H1 (cell line): Measurements from ENCODE around the gene G6PC3. TPM values are rescaled to one million over a fixed set of nuclear protein-coding genes. Genes with fewer than 3 reads are reported as not detected.

Experiments
- CTCF ChIA-PET: fragments of 300-600 bp; sonication (Branson Sonifier 250); formaldehyde crosslinking; loops from one replicate; lab custom pipeline; 2021; ENCODE audit not compliant: partially characterized antibody; lab: Charles Lee
- POLR2A ChIA-PET: fragments of 300-600 bp; sonication (Branson Sonifier 250); formaldehyde crosslinking; loops from one replicate; lab custom pipeline; 2021; ENCODE audit warnings: inconsistent platforms; ENCODE audit not compliant: partially characterized antibody; lab: Charles Lee
- DNase-seq, 2 experiments: peaks; one replicate each; pipeline versions ENCODE4 v3.0.0 to v3.0.0-alpha.2; 2010 to 2022; ENCODE audit warnings: low spot score in 2 of 2, low read depth in 1 of 2, mixed read lengths in 1 of 2
- FAIRE-seq: peaks from 2 replicates; lab custom pipeline; 2011; peaks lifted over from hg19 to GRCh38; lab: Jason Lieb, UNC
- H2AFZ ChIP-seq: 2 replicates; pipeline ENCODE4 v1.8.1; 2012; ENCODE audit warnings: low read length, inconsistent platforms
- H2AK5ac ChIP-seq: 2 replicates; pipeline ENCODE4 v1.6.1; 2013; ENCODE audit warnings: low read depth, low read length
- H2BK120ac ChIP-seq: replicated peaks from 2 replicates; pipeline ENCODE3; 2013; ENCODE audit warnings: low read depth, low read length, inconsistent platforms
- H2BK12ac ChIP-seq: 2 replicates; pipeline ENCODE4 v1.6.1; 2013; ENCODE audit warnings: low read depth, low read length
- H2BK15ac ChIP-seq: 2 replicates; pipeline ENCODE4 v1.6.1; 2013; ENCODE audit warnings: low read length
- H2BK20ac ChIP-seq: 2 replicates; pipeline ENCODE4 v1.6.1; 2013; ENCODE audit warnings: low read length
- H2BK5ac ChIP-seq: 2 replicates; pipeline ENCODE4 v1.6.1; 2013; ENCODE audit warnings: low read depth, low read length
- H3K14ac ChIP-seq: 2 replicates; pipeline ENCODE4 v1.6.1; 2013; ENCODE audit warnings: inconsistent platforms; ENCODE audit not compliant: insufficient read length
- H3K18ac ChIP-seq: 2 replicates; pipeline ENCODE4 v1.6.1; 2013; ENCODE audit warnings: low read length; ENCODE audit errors: extremely low read depth
- H3K23ac ChIP-seq: 2 replicates; pipeline ENCODE4 v1.6.1; 2013; ENCODE audit warnings: inconsistent platforms; ENCODE audit not compliant: insufficient read length
- H3K23me2 ChIP-seq: 2 replicates; pipeline ENCODE4 v1.6.1; 2013; ENCODE audit warnings: low read depth, low read length
- H3K27ac ChIP-seq: 2 replicates; pipeline ENCODE4 v1.6.1; 2011; ENCODE audit warnings: low read depth, low read length, inconsistent platforms
- H3K27me3 ChIP-seq, 4 experiments: replicated peaks in 1 of 4; 1 replicate in 1 of 4; 2 replicates in 3 of 4; pipeline versions ENCODE4 v1.6.1 to v1.8.1; 2011 to 2013; ENCODE audit warnings: low read length in 3 of 4, mild to moderate bottlenecking in 3 of 4, inconsistent platforms in 2 of 4, mixed read lengths in 2 of 4, moderate library complexity in 1 of 4; ENCODE audit not compliant: control insufficient read depth in 3 of 4, insufficient read depth in 3 of 4; ENCODE audit errors: extremely low read depth in 1 of 4
- H3K36me3 ChIP-seq, 4 experiments: 2 replicates each; pipeline versions ENCODE4 v1.6.1 to v1.8.1; 2011 to 2013; ENCODE audit warnings: mild to moderate bottlenecking in 4 of 4, low read length in 3 of 4, moderate library complexity in 2 of 4, control low read depth in 1 of 4, inconsistent platforms in 1 of 4; ENCODE audit not compliant: insufficient read depth in 4 of 4, control insufficient read depth in 2 of 4
- H3K4ac ChIP-seq: replicated peaks from 2 replicates; pipeline ENCODE3; 2013; ENCODE audit warnings: low read length, low read depth, mixed read lengths, inconsistent platforms; ENCODE audit not compliant: insufficient read length
- H3K4me1 ChIP-seq, 4 experiments: replicated peaks in 1 of 4; 1 replicate in 1 of 4; 2 replicates in 3 of 4; pipeline versions ENCODE4 v1.6.1 to v1.8.1; 2011 to 2013; ENCODE audit warnings: low read length in 3 of 4, inconsistent platforms in 2 of 4, mixed read lengths in 1 of 4; ENCODE audit not compliant: insufficient read depth in 4 of 4, control insufficient read depth in 3 of 4
- H3K4me2 ChIP-seq, 2 experiments: 2 replicates each; pipeline versions ENCODE4 v1.6.1 to v1.8.1; 2011 to 2013; ENCODE audit warnings: low read depth in 2 of 2, low read length in 2 of 2, control low read depth in 1 of 2, inconsistent platforms in 1 of 2, mild to moderate bottlenecking in 1 of 2; ENCODE audit not compliant: insufficient read depth in 1 of 2
- H3K4me3 ChIP-seq, 4 experiments: fragments of 200-600, 300-600 bp in 1 of 4; sonication (generic), shearing (Covaris generic), sonication (Bioruptor Twin) in 1 of 4; 2 replicates each; pipeline versions ENCODE4 v1.5.1 to v1.8.1; 2011 to 2016; ENCODE audit warnings: low read length in 4 of 4, low read depth in 3 of 4, control low read depth in 2 of 4, inconsistent platforms in 2 of 4, mild to moderate bottlenecking in 2 of 4, mixed read lengths in 1 of 4, moderate library complexity in 1 of 4; ENCODE audit not compliant: insufficient read depth in 2 of 4; ENCODE audit errors: extremely low read depth in 1 of 4
- H3K56ac ChIP-seq: replicated peaks from 2 replicates; pipeline ENCODE3; 2013; ENCODE audit warnings: low read depth, mild to moderate bottlenecking, mixed read lengths, low read length, inconsistent platforms; ENCODE audit not compliant: insufficient read length
- H3K79me1 ChIP-seq: 2 replicates; pipeline ENCODE4 v1.6.1; 2013; ENCODE audit warnings: low read depth, low read length, control low read depth
- H3K79me2 ChIP-seq, 2 experiments: 2 replicates each; pipeline versions ENCODE4 v1.6.1 to v1.8.1; 2012 to 2013; ENCODE audit warnings: low read length in 2 of 2, mild to moderate bottlenecking in 2 of 2, inconsistent platforms in 1 of 2; ENCODE audit not compliant: insufficient read depth in 2 of 2, control insufficient read depth in 1 of 2
- H3K9ac ChIP-seq, 4 experiments: replicated peaks in 1 of 4; 1 replicate in 1 of 4; 2 replicates in 3 of 4; pipeline versions ENCODE4 v1.6.1 to v1.8.1; 2011 to 2013; ENCODE audit warnings: low read depth in 3 of 4, low read length in 3 of 4, control low read depth in 2 of 4, mild to moderate bottlenecking in 2 of 4, moderate library complexity in 2 of 4, inconsistent platforms in 1 of 4; ENCODE audit errors: extremely low read depth in 1 of 4
- H3K9me3 ChIP-seq, 2 experiments: 2 replicates each; pipeline versions ENCODE4 v1.6.1 to v1.8.1; 2012 to 2013; ENCODE audit warnings: mild to moderate bottlenecking in 2 of 2, moderate library complexity in 2 of 2, control low read depth in 1 of 2, inconsistent platforms in 1 of 2, low read depth in 1 of 2, low read length in 1 of 2, mixed read lengths in 1 of 2; ENCODE audit not compliant: insufficient read depth in 2 of 2
- H4K20me1 ChIP-seq, 2 experiments: replicated peaks in 1 of 2; 2 replicates each; pipeline versions ENCODE3 to v1.8.1; 2011 to 2013; ENCODE audit warnings: inconsistent platforms in 2 of 2, low read length in 2 of 2, mild to moderate bottlenecking in 1 of 2; ENCODE audit not compliant: insufficient read depth in 2 of 2, control insufficient read depth in 1 of 2
- H4K5ac ChIP-seq: 2 replicates; pipeline ENCODE4 v1.6.1; 2013; ENCODE audit warnings: low read length, low read depth, mixed read lengths, inconsistent platforms; ENCODE audit not compliant: insufficient read length
- H4K8ac ChIP-seq: 2 replicates; pipeline ENCODE4 v1.8.0; 2013; ENCODE audit warnings: mild to moderate bottlenecking, moderate library complexity, low read length, inconsistent platforms; ENCODE audit not compliant: insufficient read depth; ENCODE audit errors: extremely low read depth
- H4K91ac ChIP-seq: replicated peaks from 2 replicates; pipeline ENCODE3; 2013; ENCODE audit warnings: low read length, mixed read lengths, inconsistent platforms; ENCODE audit not compliant: insufficient read length
- BRCA1 ChIP-seq: IDR thresholded peaks from 2 replicates; pipeline ENCODE4 v1.6.1; 2012; ENCODE audit warnings: low read depth, low read length, improper control_type of control experiment
- CBX8 ChIP-seq: fragments of 300-800, 300-1000 bp; sonication (generic); IDR thresholded peaks from 2 replicates; pipeline ENCODE4 v1.7.1; 2016; ENCODE audit warnings: low read depth, low read length, borderline replicate concordance
- CHD1 ChIP-seq: IDR thresholded peaks from 2 replicates; pipeline ENCODE4 v1.6.1; 2012; ENCODE audit warnings: low read depth, low read length, improper control_type of control experiment
- CHD2 ChIP-seq: IDR thresholded peaks from 2 replicates; pipeline ENCODE4 v1.6.1; 2012; ENCODE audit warnings: low read length, improper control_type of control experiment
- EZH2 ChIP-seq: fragments of 200-600 bp; sonication (generic); IDR thresholded peaks from 2 replicates; pipeline ENCODE4 v1.7.1; 2012; ENCODE audit warnings: low read depth, mild to moderate bottlenecking, moderate library complexity, low read length, inconsistent platforms; ENCODE audit not compliant: severe bottlenecking
- HDAC6 ChIP-seq: IDR thresholded peaks from one replicate; pipeline ENCODE4 v1.7.1; 2012; ENCODE audit warnings: low read depth, mild to moderate bottlenecking, inconsistent platforms, low read length, moderate library complexity
- RXRA ChIP-seq: IDR thresholded peaks from 2 replicates; pipeline ENCODE4 v1.6.1; 2011; ENCODE audit warnings: low read depth, mild to moderate bottlenecking, low read length, moderate library complexity; ENCODE audit not compliant: insufficient read depth
- SIN3A ChIP-seq, 2 experiments: IDR thresholded peaks in 1 of 2; conservative IDR thresholded peaks in 1 of 2; 2 replicates each; pipeline ENCODE4 v1.6.1; 2011 to 2012; ENCODE audit warnings: low read length in 2 of 2, improper control_type of control experiment in 1 of 2, low read depth in 1 of 2, mild to moderate bottlenecking in 1 of 2
- WGBS, 2 experiments: shearing (Covaris generic) in 1 of 2; methylation state at CpG; one replicate each; pipeline versions ENCODE4 v1.1.6 to v1.1.7; 2013 to 2015; ENCODE audit warnings: low lambda C conversion rate in 2 of 2, mixed read lengths in 2 of 2, inconsistent platforms in 1 of 2, low coverage in 1 of 2, missing lambda C conversion rate in 1 of 2; ENCODE audit not compliant: insufficient replicate concordance in 2 of 2, insufficient coverage in 1 of 2, insufficient read length in 1 of 2; ENCODE audit errors: extremely low coverage in 1 of 2, missing lambda C conversion rate in 1 of 2; 5-methylcytosine and 5-hydroxymethylcytosine counted together
- polyA plus RNA-seq, 7 experiments: library from polyadenylated mRNA; depleted of rRNA in 3 of 7; stranded (reverse) in 5 of 7; unstranded in 2 of 7; fragments of >200 nt in 5 of 7; fragments of 200-250 nt in 2 of 7; gene quantifications; 1 replicate in 5 of 7; 2 replicates in 1 of 7; 4 replicates in 1 of 7; pipeline versions ENCODE4 v1.2.1 to v1.2.3, GENCODE V29; 2011 to 2013; ENCODE audit warnings: missing spikeins in 2 of 7, mixed read lengths in 2 of 7
- total RNA-seq: library from RNA; stranded (reverse); fragmentation: NEBNext Ultra II Directional; extraction: Animal tissue kit (Norgen Biotek cat#: 25700); gene quantifications from 2 replicates; pipeline ENCODE4 v1.2.1, GENCODE V29; 2021
- TF ChIP-seq, protein P1 (sequence below): IDR thresholded peaks from 2 replicates; pipeline ENCODE4 v1.6.1; 2012; ENCODE audit warnings: inconsistent platforms

The G6PC3 gene
- total and polyA plus RNA-seq, 2 of the 8 experiments (the other 6 are each of a cell fraction or from before 2014, with no cell fraction given): 104 to 343 TPM

DNA sequence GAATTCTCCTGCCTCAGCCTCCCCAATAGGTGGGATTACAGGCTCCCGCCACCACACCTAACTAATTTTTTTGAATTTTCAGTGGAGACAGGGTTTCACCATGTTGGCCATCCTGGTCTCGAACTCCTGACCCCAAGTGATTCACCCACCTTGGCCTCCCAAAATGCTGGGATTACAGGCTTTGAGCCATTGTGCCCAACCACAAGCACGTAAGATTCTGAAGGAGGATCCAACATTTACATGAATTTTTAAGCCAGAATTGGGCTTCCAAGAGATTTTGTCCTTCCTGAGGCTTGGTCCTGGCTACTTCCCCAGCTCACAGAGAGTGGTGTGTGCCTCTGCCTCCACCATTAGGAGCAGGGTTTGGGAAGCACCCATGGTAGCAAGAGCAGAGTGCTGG, 11.1 kb downstream of the G6PC3 start:
- Histone ChIP-seq H3K79me1 (peaks cover 7% of the 10 kb centered on the region; the same call in 1 of the 2 replicates), H4K20me1 (peaks cover 0 to 11% of the 10 kb centered on the region in 2 experiments), H3K9ac (no peak overlapping the region), H3K27me3 (no peaks in the 10 kb centered on the region), H3K9me3 (no peaks in the 10 kb centered on the region), H2BK20ac (no peak overlapping the region), H3K18ac (no peak overlapping the region), H4K91ac (no peak overlapping the region), H3K27ac (no peak overlapping the region), H3K4me2 (no peak overlapping the region), H3K4me1 (peaks cover 0 to 9% (median 5%) of the 10 kb centered on the region in 4 experiments; a peak in 5 of 7 replicates), H3K23me2 (no peaks in the 10 kb centered on the region), H2AFZ (no peak overlapping the region), H3K14ac (no peak overlapping the region), H4K5ac (no peak overlapping the region), H2AK5ac (no peak overlapping the region), H3K4me3 (no peak overlapping the region), H3K36me3 (peaks cover 7 to 27% (median 25%) of the 10 kb centered on the region in 4 experiments; a peak in 7 of 8 replicates), H2BK12ac (no peak overlapping the region), H2BK5ac (no peak overlapping the region), H3K79me2 (no peaks in the 10 kb centered on the region), H3K56ac (no peak overlapping the region), H2BK120ac (no peak overlapping the region), H2BK15ac (no peak overlapping the region), H4K8ac (0 out of 2 replicates have a peak overlapping the region, but pooled peaks have one; percentile 28), H3K23ac (no peak overlapping the region), H3K4ac (no peak overlapping the region)
- POLR2A ChIA-PET: interaction anchor here (0.9 to 5.7 kb wide), 3 partner anchors 8 to 13 kb away, joined by 3 to 33 read pairs (median 4); partner anchors contain the start of gene G6PC3
- WGBS, 2 experiments: 87% methylated on average over 3 of the region's 3 CpGs; no CpG with 5 or more reads in 1 of the 2 experiments
- no peak for TF ChIP-seq CBX8
- no peak for TF ChIP-seq CHD2
- TF ChIP-seq CHD1: no peak
- no peak for TF ChIP-seq SIN3A (conservative IDR thresholded peaks at IDR 0.05 in 1 of 2, IDR thresholded peaks at IDR 0.05 in 1 of 2; ENCODE audit: low read depth in 1 of 2, low read length in 2 of 2)
- TF ChIP-seq, protein P1, sequence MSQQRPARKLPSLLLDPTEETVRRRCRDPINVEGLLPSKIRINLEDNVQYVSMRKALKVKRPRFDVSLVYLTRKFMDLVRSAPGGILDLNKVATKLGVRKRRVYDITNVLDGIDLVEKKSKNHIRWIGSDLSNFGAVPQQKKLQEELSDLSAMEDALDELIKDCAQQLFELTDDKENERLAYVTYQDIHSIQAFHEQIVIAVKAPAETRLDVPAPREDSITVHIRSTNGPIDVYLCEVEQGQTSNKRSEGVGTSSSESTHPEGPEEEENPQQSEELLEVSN: no peak
- no peak for TF ChIP-seq RXRA
- no peak for TF ChIP-seq BRCA1
- TF ChIP-seq HDAC6: no peak
- TF ChIP-seq EZH2: no peak
- CTCF ChIA-PET: interaction anchor here (1.7 to 34.4 kb wide), 3 partner anchors 32 to 87 kb away, joined by 5 to 638 read pairs (median 21); partner anchors contain the start of genes ASB16 and HDAC5
- FAIRE-seq: no peak
- no peak for DNase-seq
